Fibroblast of the aortic adventitia (primary cell): ENCODE data around the gene CCDC194. TPM values are rescaled to one million over a fixed set of nuclear protein-coding genes. Genes with fewer than 3 reads are reported as not detected.
A peak's percentile ranks its signal among the peaks of the same experiment; 100 is the strongest.
"Not testable (repeated sequence)": the region's sequence is repeated elsewhere in the genome, so short reads cannot be mapped to it uniquely, and the experiment has no call there.

ENCODE experiments used
- DNase-seq: peaks from one replicate; pipeline ENCODE4 v3.0.0-alpha.2; 2010; ENCODE audit warnings: low read depth
- H3K4me3 ChIP-seq: 2 replicates; pipeline ENCODE4 v1.5.1; 2011; ENCODE audit warnings: low read depth, mild to moderate bottlenecking, control low read depth, low read length, moderate library complexity
- CTCF ChIP-seq: IDR thresholded peaks from 2 replicates; pipeline ENCODE4 v1.5.1; 2011; ENCODE audit warnings: mild to moderate bottlenecking, low read length, control low read depth, inconsistent platforms; ENCODE audit not compliant: insufficient read depth
- total RNA-seq: library from RNA; depleted of rRNA; stranded (reverse); fragments of >200 nt; gene quantifications from 2 replicates; pipeline ENCODE4 v1.2.3, GENCODE V29; 2012; ENCODE audit warnings: low replicate concordance

CCDC194 gene
- total RNA-seq, 1 donor = not detected

DNA sequence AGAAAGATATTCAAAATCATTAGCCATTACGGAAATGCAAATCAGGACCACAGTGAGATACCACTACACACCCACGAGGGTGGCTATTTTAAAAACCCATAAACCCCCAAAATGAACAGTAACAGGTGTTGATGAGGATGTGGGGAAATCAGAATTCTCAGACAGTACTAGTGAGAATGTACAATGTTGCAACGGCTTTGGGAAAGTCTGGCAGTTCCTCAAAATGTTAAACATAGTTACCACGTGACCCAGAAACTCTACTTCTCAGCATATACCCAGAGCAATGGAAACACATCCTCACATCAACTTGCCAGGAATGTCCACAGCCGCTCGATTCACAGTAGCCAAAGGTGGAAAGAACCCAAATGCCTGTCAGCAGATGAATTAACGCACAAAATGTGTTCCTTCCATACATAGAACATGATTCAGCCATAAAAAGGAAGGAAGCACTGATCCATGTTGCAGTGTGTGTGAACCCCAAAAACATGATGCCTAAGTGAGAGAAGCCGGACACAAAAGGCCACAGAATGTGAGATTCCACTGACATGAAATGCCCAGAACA lies 23.9 kb downstream of the CCDC194 start:
- DNase-seq = peak; percentile 80
- H3K4me3 ChIP-seq = no peak overlapping the region
- TF ChIP-seq CTCF = no peak

DNA sequence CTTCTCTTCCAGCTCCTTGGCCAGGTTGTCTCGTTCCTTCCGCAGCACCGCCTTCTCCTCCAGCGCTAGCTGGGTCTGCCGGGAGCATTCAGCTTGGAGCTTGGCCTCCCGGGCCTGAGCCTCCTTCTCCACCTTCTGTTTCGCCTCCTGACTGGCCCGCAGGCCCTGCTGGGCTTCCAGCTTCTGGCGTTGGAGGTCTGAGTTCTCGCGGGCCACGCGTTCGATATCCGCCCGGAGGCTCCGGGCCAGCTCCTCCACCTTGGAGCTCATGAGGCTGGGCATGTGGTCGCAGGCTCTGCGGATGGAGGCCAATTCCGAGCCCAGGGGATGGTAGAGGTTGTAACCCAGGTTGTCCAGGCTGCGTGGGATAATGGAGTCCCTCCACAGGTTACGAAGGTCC lies 28.6 kb downstream of the CCDC194 start:
- DNase-seq = no peak
- TF ChIP-seq CTCF = no peak
- H3K4me3 ChIP-seq = no peak overlapping the region

- H3K4me3 ChIP-seq, DNase-seq: not testable (repeated sequence)
Measured at GRCh38 chr19:17363852-17364605, 30.0 kb downstream of the CCDC194 start.

- no peak for DNase-seq
- H3K4me3 ChIP-seq = no peak overlapping the region
Measured at GRCh38 chr19:17359905-17360800, 33.8 kb downstream of the CCDC194 start.

DNA sequence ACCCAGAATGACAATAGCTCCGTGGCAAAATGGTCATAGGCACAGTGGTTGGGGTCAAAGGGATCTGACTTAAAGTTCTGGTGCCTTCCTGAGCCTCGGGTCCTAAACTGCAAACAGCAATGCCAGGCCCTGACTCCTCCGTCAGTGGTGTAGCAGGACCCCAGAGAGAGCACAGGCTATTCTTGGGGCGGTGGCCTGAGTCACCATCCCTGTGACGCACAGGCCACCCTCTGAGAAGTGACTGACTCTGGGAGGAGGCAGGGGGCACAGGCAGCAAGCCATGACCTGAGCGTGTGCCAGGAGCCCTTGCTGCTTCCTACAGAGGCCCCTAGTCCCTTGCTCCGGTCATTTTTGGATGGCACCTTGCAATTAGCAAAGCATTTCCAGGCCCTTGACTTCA lies 35.6 kb downstream of the CCDC194 start:
- no peak for TF ChIP-seq CTCF
- no peak for DNase-seq
- H3K4me3 ChIP-seq = no peak overlapping the region

More at GRCh38 chr19:17359905-17360800, 33.8 kb downstream of the CCDC194 start:
- TF ChIP-seq CTCF = no peak

DNA sequence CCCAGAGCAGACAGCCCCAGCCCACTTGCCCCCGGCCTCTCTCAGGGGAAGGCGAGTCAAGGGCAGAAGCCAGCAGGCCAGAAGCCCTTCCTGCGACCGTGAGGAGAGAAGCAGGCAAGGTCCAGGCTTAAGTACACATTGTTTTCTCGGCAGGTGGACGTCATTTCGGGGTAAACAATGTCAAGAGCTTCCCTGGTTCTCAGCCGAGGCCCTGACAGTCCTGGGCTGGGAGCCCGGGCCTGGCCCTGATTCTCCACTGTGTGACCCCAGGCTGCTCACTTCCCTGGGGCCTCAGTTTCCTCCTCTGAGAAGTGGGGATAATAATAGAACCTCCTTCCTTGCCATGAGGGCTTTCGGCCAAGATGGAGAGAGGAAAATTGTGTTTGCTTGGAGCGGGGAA lies 36.3 kb downstream of the CCDC194 start:
- no peak for TF ChIP-seq CTCF
- no peak for DNase-seq
- no peak overlapping the region for H3K4me3 ChIP-seq

- DNase-seq = no peak
- H3K4me3 ChIP-seq = no peak overlapping the region
- no peak for TF ChIP-seq CTCF
Measured at GRCh38 chr19:17357078-17357666, 36.8 kb downstream of the CCDC194 start.
